HepG2 (cell line): ENCODE data around the gene BTAF1.

ENCODE experiments used
- BRCA1 ChIP-seq: sonication (generic); formaldehyde crosslinking; IDR thresholded peaks from 2 replicates; pipeline ENCODE4 v1.4.0; 2020; ENCODE audit warnings: missing genetic modification reagents
- CEBPB ChIP-seq: IDR thresholded peaks from 2 replicates; pipeline ENCODE4 v1.6.1; 2011; ENCODE audit warnings: low read depth, low read length, improper control_type of control experiment, borderline replicate concordance
- CTCF ChIP-seq: sonication (generic); formaldehyde crosslinking; IDR thresholded peaks from 2 replicates; pipeline ENCODE4 v1.5.0; 2020; ENCODE audit warnings: mild to moderate bottlenecking, missing genetic modification reagents, moderate library complexity
- EZH2 ChIP-seq: conservative IDR thresholded peaks from 2 replicates; pipeline ENCODE4 v1.6.1; 2012; ENCODE audit warnings: mild to moderate bottlenecking, low read depth, low read length, moderate library complexity
- FOSL1 ChIP-seq: sonication (generic); formaldehyde crosslinking; IDR thresholded peaks from 2 replicates; pipeline ENCODE4 v1.9.0; 2021; ENCODE audit warnings: missing genetic modification reagents, borderline replicate concordance
- KLF12 ChIP-seq: sonication (generic); formaldehyde crosslinking; IDR thresholded peaks from 2 replicates; pipeline ENCODE4 v1.4.0; 2020; ENCODE audit warnings: missing genetic modification reagents, borderline replicate concordance
- MTA3 ChIP-seq: sonication (generic); formaldehyde crosslinking; IDR thresholded peaks from 2 replicates; pipeline ENCODE4 v1.4.0; 2020; ENCODE audit warnings: missing genetic modification reagents
- POLR2A ChIP-seq, 2 experiments: IDR thresholded peaks; 2 replicates each; pipeline ENCODE4 v1.6.1; 2011; ENCODE audit warnings: low read depth in 2 of 2, low read length in 2 of 2, mild to moderate bottlenecking in 1 of 2, moderate library complexity in 1 of 2; ENCODE audit not compliant: insufficient read depth in 1 of 2
- RAD51 ChIP-seq: fragments of 450-650 bp; IDR thresholded peaks from 2 replicates; pipeline ENCODE4 v1.6.1; 2016; ENCODE audit warnings: borderline replicate concordance
- REST ChIP-seq, 2 experiments: IDR thresholded peaks; 2 replicates each; pipeline ENCODE4 v1.6.1; 2011 to 2012; ENCODE audit warnings: low read length in 2 of 2, borderline replicate concordance in 1 of 2, low read depth in 1 of 2, mild to moderate bottlenecking in 1 of 2, moderate library complexity in 1 of 2
- TARDBP ChIP-seq: sonication (generic); formaldehyde crosslinking; IDR thresholded peaks from 2 replicates; pipeline ENCODE4 v1.8.0; 2022; ENCODE audit warnings: mild to moderate bottlenecking, missing genetic modification reagents
- ZBTB1 ChIP-seq: sonication (generic); formaldehyde crosslinking; IDR thresholded peaks from 2 replicates; pipeline ENCODE4 v1.4.0; 2020; ENCODE audit warnings: missing genetic modification reagents, borderline replicate concordance
- ZNF737 ChIP-seq: sonication (generic); formaldehyde crosslinking; IDR thresholded peaks from 2 replicates; pipeline ENCODE4 v1.5.0; 2020; ENCODE audit warnings: missing genetic modification reagents, mild to moderate bottlenecking, borderline replicate concordance

DNA sequence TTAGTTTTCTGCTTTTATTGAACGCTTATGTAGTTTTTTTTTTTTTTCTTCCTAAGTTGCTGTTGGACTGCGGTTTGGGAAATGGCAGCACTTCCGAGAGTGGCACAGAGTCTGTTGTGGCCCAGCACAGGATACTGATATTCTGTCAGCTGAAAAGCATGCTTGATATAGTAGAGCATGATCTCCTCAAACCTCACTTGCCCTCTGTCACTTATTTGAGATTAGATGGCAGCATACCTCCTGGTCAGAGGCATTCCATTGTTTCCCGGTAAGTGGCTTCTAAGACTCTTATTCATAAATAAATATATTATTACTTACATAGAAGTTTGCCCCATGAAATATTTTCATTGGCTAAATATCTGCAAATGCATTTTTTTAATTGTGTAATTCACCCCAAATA, 101.1 kb downstream of the BTAF1 start:
- TF ChIP-seq TARDBP (no peak), MTA3 (CRISPR knock-in tag) (no peak), ZNF737 (no peak), FOSL1 (CRISPR knock-in tag) (no peak), POLR2A (IDR thresholded peaks at IDR 0.05; ENCODE audit: insufficient read depth in 1 of 2, low read depth in 2 of 2, low read length in 2 of 2) (no peak), CTCF (CRISPR knock-in tag) (no peak), RAD51 (no peak), REST (IDR thresholded peaks at IDR 0.05; ENCODE audit: borderline replicate concordance in 1 of 2, low read depth in 1 of 2, low read length in 2 of 2) (no peak), EZH2 (no peak), CEBPB (no peak), BRCA1 (CRISPR knock-in tag) (no peak), KLF12 (CRISPR knock-in tag) (no peak), ZBTB1 (no peak)
